ENCODE measurements around the gene ELOVL3.
"Not testable (repeated sequence)": the region's sequence is repeated elsewhere in the genome, so short reads cannot be mapped to it uniquely, and the experiment has no call there.

GRCh38 chr10:102213599-102213998, 12.5 kb upstream of the ELOVL3 start:
- TF ChIP-seq TEAD1 (CRISPR knock-in tag; IDR thresholded peaks at IDR 0.05); FOXK1 (CRISPR knock-in tag; IDR thresholded peaks at IDR 0.05); NR2C2 (CRISPR knock-in tag; IDR thresholded peaks at IDR 0.05); TP53 (CRISPR knock-in tag; IDR thresholded peaks at IDR 0.05); CTCF (IDR thresholded peaks at IDR 0.05); ZNF121 (CRISPR knock-in tag; IDR thresholded peaks at IDR 0.05); AFF4 (CRISPR knock-in tag; IDR thresholded peaks at IDR 0.05; ENCODE audit: borderline replicate concordance); ZNF416 (CRISPR knock-in tag; IDR thresholded peaks at IDR 0.05): not testable (repeated sequence)
